Caki2 (cell line): ENCODE results near the gene CCT8L2. TPM values are rescaled to one million over a fixed set of nuclear protein-coding genes. Genes with fewer than 3 reads are reported as not detected.
"Not testable (repeated sequence)": the region's sequence is repeated elsewhere in the genome, so short reads cannot be mapped to it uniquely, and the experiment has no call there.

Source experiments
- DNase-seq: peaks from one replicate; pipeline ENCODE4 v3.0.0-alpha.2; 2015; ENCODE audit warnings: low read depth
- in situ Hi-C: cut with HindIII; loops from 2 replicates; pipeline ENCODE4 v1.10.0; 2016; ENCODE audit warnings: low sequenced_read_pairs, low pct_unique_long_range_greater_than_20kb, mixed read lengths
- total RNA-seq: library from RNA; depleted of rRNA; stranded (reverse); fragments of >200 nt; shearing (Covaris generic); gene quantifications from 2 replicates; pipeline ENCODE4 v1.2.3, GENCODE V29; 2014; ENCODE audit warnings: low replicate concordance

The CCT8L2 gene
- total RNA-seq, 1 experiment from 2014 or later = not detected

DNA sequence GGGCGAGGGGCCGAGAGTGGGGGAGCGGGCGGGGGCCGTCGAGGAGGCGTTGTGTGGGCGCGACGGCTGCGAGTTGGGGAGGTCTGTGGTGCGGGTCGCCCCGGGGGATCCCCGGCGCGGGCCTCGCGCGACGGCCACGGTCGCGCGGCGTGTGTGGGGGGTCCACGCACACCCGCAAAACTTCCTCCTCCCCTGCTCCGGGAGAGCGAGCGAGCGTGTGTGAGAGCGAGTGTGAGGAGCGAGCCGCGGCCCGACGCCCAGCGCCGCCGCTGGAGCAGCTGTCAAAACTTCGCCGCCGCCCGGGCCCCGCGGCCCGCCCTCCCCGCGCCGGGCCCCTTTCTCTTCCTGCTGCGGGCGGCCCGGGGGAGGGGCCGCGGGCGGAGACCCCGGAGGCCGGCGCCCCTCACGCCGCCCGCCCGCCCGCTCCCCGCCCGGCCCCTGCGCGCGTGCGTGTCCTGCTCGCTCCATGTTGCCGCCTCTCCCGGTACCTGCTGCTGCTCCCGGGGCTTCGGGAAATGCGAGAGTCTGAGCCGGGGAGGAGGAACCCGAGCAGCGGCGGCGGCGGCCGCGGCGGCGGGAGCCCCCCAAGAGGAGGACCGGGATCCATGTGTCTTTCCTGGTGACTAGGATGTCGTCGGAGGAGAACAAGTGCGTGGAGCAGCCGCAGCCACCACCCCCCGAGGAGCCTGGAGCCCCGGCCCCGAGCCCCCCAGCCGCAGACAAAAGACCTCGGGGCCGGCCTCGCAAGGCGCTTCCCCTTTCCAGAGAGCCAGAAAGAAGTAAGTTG, 9.0 kb upstream of the CCT8L2 start:
- no peak for DNase-seq
- in situ Hi-C loops = no loop called here

GRCh38 chr22:16600644-16601436, 8.2 kb upstream of the CCT8L2 start:
- DNase-seq, in situ Hi-C loops: not testable (repeated sequence)

DNA sequence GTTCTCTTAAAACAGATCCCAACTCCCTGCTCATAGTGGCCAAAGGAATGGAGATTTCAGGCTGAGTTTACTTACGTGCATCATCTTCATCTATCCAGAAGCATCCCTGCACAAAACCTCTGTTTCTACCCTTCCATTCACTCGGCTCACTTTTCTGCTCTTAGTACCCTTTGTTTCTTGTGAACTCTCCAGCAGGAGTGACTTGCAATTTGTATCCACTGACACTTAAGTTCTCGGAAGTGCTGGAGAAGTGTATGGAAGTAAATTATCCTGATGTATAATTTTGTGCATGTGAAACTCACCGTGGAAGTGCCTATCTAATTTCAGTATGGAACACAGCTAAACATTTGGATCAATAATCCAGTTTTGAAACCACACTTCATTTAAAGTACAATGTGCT, 7.0 kb upstream of the CCT8L2 start:
- in situ Hi-C loops, DNase-seq: not testable (repeated sequence)

GRCh38 chr22:16595251-16595650, 2.6 kb upstream of the CCT8L2 start:
- in situ Hi-C loops, DNase-seq: not testable (repeated sequence)

DNA sequence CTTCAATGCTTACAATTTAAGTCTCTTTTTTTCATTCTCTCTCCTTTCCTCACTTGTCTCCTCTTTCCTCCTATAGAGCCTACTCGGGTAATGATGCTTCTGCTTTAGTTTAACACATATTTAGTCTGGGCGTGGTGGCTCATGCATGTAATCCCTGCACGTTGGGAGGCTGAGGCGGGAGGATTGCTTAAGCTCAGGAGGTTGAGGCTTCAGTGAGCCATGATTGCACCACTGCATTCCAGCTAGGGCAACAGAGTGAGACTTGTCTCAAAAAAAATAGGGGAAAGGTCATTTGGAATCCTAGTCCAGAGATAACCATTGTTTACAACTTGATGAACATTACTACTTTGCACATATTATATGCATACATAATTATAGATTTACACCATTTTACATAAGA, 1.4 kb upstream of the CCT8L2 start:
- in situ Hi-C loops = no loop called here
- no peak for DNase-seq

DNA sequence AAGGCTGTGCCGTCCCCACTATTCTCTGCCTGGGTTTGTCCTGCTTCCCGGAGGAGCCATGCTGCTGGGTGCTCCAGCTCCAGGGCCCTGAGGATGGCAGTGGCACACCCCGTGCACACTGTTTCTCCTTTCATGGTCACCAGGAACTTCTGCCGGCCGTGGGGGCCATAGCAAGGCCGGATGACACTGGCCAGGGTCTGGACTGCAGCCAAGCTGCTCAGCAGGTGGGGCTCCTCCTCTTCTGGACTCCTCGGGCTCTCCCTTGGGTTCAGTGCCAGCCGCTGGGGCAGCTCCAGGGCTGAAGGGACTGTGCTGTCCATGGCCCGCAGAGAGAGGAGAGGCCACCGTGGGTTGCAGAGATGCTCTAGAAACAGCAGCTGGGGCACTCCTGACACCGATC, 379 bp downstream of the CCT8L2 start:
- in situ Hi-C loops = not testable (repeated sequence)

GRCh38 chr22:16591136-16591535, 1.5 kb downstream of the CCT8L2 start:
- DNase-seq, in situ Hi-C loops: not testable (repeated sequence)

More for the DNA sequence above, 379 bp downstream of the CCT8L2 start:
- not testable (repeated sequence) for DNase-seq

DNA sequence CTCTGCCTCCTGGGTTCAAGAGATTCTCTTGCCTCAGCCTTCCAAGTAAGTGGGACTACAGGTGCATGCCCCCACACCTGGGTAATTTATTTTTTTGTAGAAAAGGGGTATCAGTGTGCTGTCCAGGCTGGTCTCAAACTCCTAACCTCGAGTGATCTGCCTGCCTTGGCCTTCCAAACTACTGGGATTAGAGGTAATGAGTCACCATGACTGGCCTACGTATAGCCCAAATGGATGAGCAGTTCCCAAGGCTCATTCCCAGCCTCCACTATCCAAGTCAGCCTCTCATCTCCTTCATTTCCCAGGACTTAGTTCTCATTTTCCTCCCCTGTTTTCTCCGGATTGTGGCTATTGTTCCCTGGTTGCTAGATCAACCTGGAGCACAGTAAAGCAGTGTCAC, 5.6 kb downstream of the CCT8L2 start:
- in situ Hi-C loops = no loop called here
- no peak for DNase-seq

- in situ Hi-C loops = no loop called here
These were observed 6.4 kb downstream of the CCT8L2 start for GRCh38 chr22:16586170-16586569.

DNA sequence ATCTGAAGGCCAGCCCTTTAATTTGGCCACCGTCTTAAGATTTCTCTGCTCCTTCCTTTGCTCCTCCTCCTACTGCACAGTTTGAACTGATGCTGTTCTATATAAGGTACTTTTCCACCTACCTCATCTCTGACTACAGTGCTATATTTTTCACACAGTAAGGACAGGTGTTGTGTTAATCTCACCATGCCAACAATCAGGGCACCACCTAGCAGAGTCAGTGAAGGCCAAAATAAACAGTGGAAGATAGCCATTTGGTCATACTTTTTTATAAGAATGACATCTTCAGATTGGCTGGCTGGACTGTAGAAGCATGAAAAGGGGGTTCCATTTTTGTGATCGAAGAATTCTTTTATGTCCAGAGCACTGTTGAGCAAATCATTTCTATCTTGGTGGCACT, 11.7 kb downstream of the CCT8L2 start:
- DNase-seq, in situ Hi-C loops: not testable (repeated sequence)

More at GRCh38 chr22:16586170-16586569, 6.4 kb downstream of the CCT8L2 start:
- no peak for DNase-seq

GRCh38 chr22:16569240-16569834, 23.3 kb downstream of the CCT8L2 start:
- DNase-seq, in situ Hi-C loops: not testable (repeated sequence)

GRCh38 chr22:16568425-16568758, 24.2 kb downstream of the CCT8L2 start:
- no peak for DNase-seq
- in situ Hi-C loops = no loop called here

DNA sequence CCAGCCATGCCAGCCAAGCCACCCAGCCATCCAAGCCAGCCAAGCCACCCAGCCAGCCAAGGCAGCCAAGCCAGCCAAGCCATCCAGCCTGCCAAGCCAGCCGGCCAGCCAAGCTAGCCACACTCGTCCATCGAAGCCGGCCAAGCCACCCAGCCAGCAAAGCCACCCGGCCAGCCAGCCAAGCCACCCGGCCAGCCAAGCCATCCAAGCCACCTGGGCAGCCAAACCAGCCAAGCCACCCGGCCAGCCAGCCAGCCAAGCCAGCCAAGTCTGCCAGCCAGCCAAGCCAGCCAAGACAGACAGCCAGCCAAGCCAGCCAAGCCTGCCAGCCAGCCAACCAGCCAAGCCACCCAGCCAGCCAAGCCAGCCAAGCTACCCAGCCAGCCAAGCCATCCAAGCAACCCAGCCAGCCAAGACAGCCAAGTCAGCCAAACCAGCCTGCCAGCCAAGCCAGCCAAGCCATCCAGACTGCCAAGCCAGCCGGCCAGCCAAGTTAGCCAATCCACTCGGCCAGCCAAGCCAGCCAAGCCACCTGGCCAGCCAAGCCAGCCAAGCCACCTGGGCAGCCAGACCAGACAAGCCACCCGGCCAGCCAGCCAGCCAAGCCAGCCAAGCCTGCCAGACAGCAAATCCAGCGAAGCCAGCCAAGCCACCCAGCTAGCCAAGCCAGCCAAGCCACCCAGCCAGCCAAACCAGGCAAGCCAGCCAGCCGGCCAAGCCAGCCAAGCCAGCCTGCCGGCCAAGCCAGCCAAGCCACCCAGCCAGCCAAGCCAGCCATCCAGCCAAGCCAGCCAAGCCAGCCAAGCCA, 24.8 kb downstream of the CCT8L2 start:
- DNase-seq, in situ Hi-C loops: not testable (repeated sequence)

DNA sequence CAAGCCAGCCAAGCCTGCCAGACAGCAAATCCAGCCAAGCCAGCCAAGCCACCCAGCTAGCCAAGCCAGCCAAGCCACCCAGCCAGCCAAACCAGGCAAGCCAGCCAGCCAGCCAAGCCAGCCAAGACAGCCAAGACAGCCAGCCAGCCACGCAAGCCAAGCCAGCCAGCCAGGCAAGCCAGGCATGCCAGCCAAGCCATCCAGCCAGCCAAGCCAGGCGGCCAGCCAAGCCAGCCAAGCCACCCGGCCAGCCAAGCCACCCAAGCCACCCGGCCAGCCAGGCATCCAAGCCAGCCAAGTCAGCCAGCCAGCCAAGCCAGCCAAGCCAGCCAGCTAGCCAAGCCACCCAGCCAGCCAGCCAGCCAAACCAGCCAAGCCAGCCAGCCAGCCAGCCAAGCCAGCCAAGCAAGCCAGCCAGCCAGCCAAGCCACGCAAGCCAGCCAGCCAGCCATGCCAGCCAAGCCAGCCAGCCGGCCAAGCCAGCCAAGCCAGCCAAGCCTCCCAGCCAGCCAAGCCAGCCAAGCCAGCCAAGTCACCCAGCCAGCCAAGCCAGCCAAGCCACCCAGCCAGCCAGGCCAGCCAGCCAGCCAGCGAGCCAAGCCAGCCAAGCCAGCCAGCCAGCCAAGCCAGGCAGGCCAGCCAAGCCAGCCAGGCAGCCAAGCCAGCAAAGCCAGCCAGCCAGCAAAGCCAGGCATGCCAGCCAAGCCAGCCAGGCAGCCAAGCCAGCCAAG, 26.0 kb downstream of the CCT8L2 start:
- in situ Hi-C loops, DNase-seq: not testable (repeated sequence)

- DNase-seq, in situ Hi-C loops: not testable (repeated sequence)
These were observed 26.8 kb downstream of the CCT8L2 start for GRCh38 chr22:16565585-16566420.

GRCh38 chr22:16564837-16565584, 27.6 kb downstream of the CCT8L2 start:
- in situ Hi-C loops, DNase-seq: not testable (repeated sequence)
